Measurements from ENCODE around the gene CBY1.

GRCh38 chr22:38645430-38645829 lies 11.0 kb upstream of the CBY1 start:
- no peak for TF ChIP-seq CTCF (IDR thresholded peaks at IDR 0.05)
- no peak for TF ChIP-seq POLR2A (IDR thresholded peaks at IDR 0.05)
